HepG2 (cell line): ENCODE measurements around the gene CNTFR. TPM values are rescaled to one million over a fixed set of nuclear protein-coding genes. Genes with fewer than 3 reads are reported as not detected.

Experiments
- ATAC-seq: fragments of 200-7000 bp; cut with Tn5 transposase; 3 replicates; pipeline ENCODE4 v1.9.1; 2020; ENCODE audit warnings: mild to moderate bottlenecking, moderate library complexity
- BruUV-seq: library from RNA; stranded (reverse); fragments of 400-500 nt; replicated peaks from 2 replicates; lab custom pipeline; 2021; lab: Mats Ljungman, UMichigan
- CTCF ChIA-PET: fragments of 300-600 bp; formaldehyde crosslinking; extraction: SDS; loops from one replicate; lab custom pipeline; 2021; ENCODE audit warnings: low total read pairs, inconsistent platforms, low intra/inter-chr PET ratio; lab: Yijun Ruan, JAX
- POLR2A ChIA-PET: fragments of 350-600 bp; sonication (Branson Sonifier 250); formaldehyde crosslinking; loops from one replicate; lab custom pipeline; 2020; ENCODE audit warnings: antibody characterized with exemption, inconsistent platforms; lab: Yijun Ruan, JAX
- DNase-seq: peaks from one replicate; pipeline ENCODE4 v3.0.0-alpha.2; 2015; ENCODE audit warnings: low spot score
- FAIRE-seq: peaks from 3 replicates; lab custom pipeline; 2011; peaks lifted over from hg19 to GRCh38; lab: Jason Lieb, UNC
- H2AFZ ChIP-seq: one replicate; pipeline ENCODE4 v1.6.1; 2011; ENCODE audit warnings: low read length, inconsistent platforms
- H3K27ac ChIP-seq: fragments of 300-600 bp; 3 replicates; pipeline ENCODE4 v1.8.0; 2011; ENCODE audit warnings: mixed run types, mild to moderate bottlenecking, mixed read lengths, low read length, inconsistent platforms; ENCODE audit not compliant: insufficient read depth; ENCODE audit errors: extremely low read length
- H3K27me3 ChIP-seq, 2 experiments: fragments of 200-600 bp in 1 of 2; 2 replicates in 1 of 2; 3 replicates in 1 of 2; pipeline versions ENCODE4 v1.6.0 to v1.8.0; 2011; ENCODE audit warnings: low read length in 2 of 2, mild to moderate bottlenecking in 2 of 2, moderate library complexity in 2 of 2, inconsistent platforms in 1 of 2; ENCODE audit not compliant: insufficient read depth in 2 of 2, control insufficient read depth in 1 of 2
- H3K36me3 ChIP-seq, 2 experiments: fragments of 200-600 bp in 1 of 2; replicated peaks in 1 of 2; 2 replicates in 1 of 2; 3 replicates in 1 of 2; pipeline versions ENCODE4 v1.5.1 to v1.8.0; 2011; ENCODE audit warnings: low read length in 2 of 2, inconsistent platforms in 1 of 2; ENCODE audit not compliant: insufficient read depth in 2 of 2, control insufficient read depth in 1 of 2
- H3K4me1 ChIP-seq: 2 replicates; pipeline ENCODE4 v1.5.1; 2012; ENCODE audit warnings: low read length, inconsistent platforms; ENCODE audit not compliant: insufficient read depth
- H3K4me2 ChIP-seq: 2 replicates; pipeline ENCODE4 v1.6.0; 2011; ENCODE audit warnings: low read depth, low read length, inconsistent platforms
- H3K4me3 ChIP-seq, 3 experiments: fragments of 200-600 bp in 1 of 3; sonication (generic), shearing (Covaris generic) in 1 of 3; replicated peaks in 1 of 3; 2 replicates each; pipeline ENCODE4 v1.5.1; 2011 to 2016; ENCODE audit warnings: low read length in 3 of 3, inconsistent platforms in 2 of 3, low read depth in 2 of 3, mild to moderate bottlenecking in 2 of 3, control low read depth in 1 of 3, mixed read lengths in 1 of 3; ENCODE audit not compliant: insufficient read depth in 1 of 3
- H3K79me2 ChIP-seq: one replicate; pipeline ENCODE4 v1.6.1; 2011; ENCODE audit warnings: low read length, inconsistent platforms; ENCODE audit not compliant: insufficient read depth
- H3K9ac ChIP-seq: 2 replicates; pipeline ENCODE4 v1.6.0; 2011; ENCODE audit warnings: mild to moderate bottlenecking, low read depth, low read length, inconsistent platforms; ENCODE audit not compliant: insufficient read depth
- H3K9me3 ChIP-seq: 2 replicates; pipeline ENCODE4 v1.5.1; 2012; ENCODE audit warnings: mild to moderate bottlenecking, low read length
- H4K20me1 ChIP-seq: 2 replicates; pipeline ENCODE4 v1.6.0; 2011; ENCODE audit warnings: inconsistent platforms, mild to moderate bottlenecking, low read length, moderate library complexity; ENCODE audit not compliant: insufficient read depth
- ARNT2 ChIP-seq: sonication (generic); formaldehyde crosslinking; IDR thresholded peaks from 2 replicates; pipeline ENCODE4 v1.8.0; 2022; ENCODE audit warnings: mild to moderate bottlenecking, low read depth, missing genetic modification reagents, moderate library complexity
- BRCA1 ChIP-seq: sonication (generic); formaldehyde crosslinking; IDR thresholded peaks from 2 replicates; pipeline ENCODE4 v1.4.0; 2020; ENCODE audit warnings: missing genetic modification reagents
- DDIT3 ChIP-seq: sonication (generic); formaldehyde crosslinking; IDR thresholded peaks from 2 replicates; pipeline ENCODE4 v1.4.0; 2020; ENCODE audit warnings: mild to moderate bottlenecking, missing genetic modification reagents
- EED ChIP-seq: sonication (generic); formaldehyde crosslinking; IDR thresholded peaks from 2 replicates; pipeline ENCODE4 v1.5.0; 2020; ENCODE audit warnings: mild to moderate bottlenecking, missing genetic modification reagents
- HNRNPUL1 ChIP-seq: fragments of 200-400 bp; formaldehyde crosslinking; IDR thresholded peaks from 2 replicates; pipeline ENCODE4 v1.6.1; 2017; ENCODE audit warnings: low read depth, mild to moderate bottlenecking, low read length, moderate library complexity
- KAT7 ChIP-seq: IDR thresholded peaks from 2 replicates; pipeline ENCODE4 v1.6.1; 2018; ENCODE audit warnings: borderline replicate concordance, missing compliant biosample characterization
- NR2F6 ChIP-seq, 2 experiments: IDR thresholded peaks; 2 replicates each; pipeline ENCODE4 v1.6.1; 2016; ENCODE audit warnings: antibody characterized with exemption in 1 of 2, mild to moderate bottlenecking in 1 of 2
- RNF2 ChIP-seq: fragments of 450-650 bp; conservative IDR thresholded peaks from 2 replicates; pipeline ENCODE4 v1.6.1; 2016; ENCODE audit warnings: low read depth
- SNAPC2 ChIP-seq: sonication (generic); formaldehyde crosslinking; IDR thresholded peaks from 2 replicates; pipeline ENCODE4 v1.8.1; 2022; ENCODE audit warnings: mild to moderate bottlenecking, missing genetic modification reagents
- TBP ChIP-seq: sonication (generic); formaldehyde crosslinking; IDR thresholded peaks from 2 replicates; pipeline ENCODE4 v1.5.0; 2020; ENCODE audit warnings: missing genetic modification reagents
- TFDP2 ChIP-seq: sonication (generic); formaldehyde crosslinking; IDR thresholded peaks from 2 replicates; pipeline ENCODE4 v1.4.0; 2020; ENCODE audit warnings: missing genetic modification reagents
- ZNF333 ChIP-seq: sonication (generic); formaldehyde crosslinking; IDR thresholded peaks from 2 replicates; pipeline ENCODE4 v1.4.0; 2020; ENCODE audit warnings: mild to moderate bottlenecking, missing genetic modification reagents, borderline replicate concordance
- ZNF510 ChIP-seq: sonication (generic); formaldehyde crosslinking; IDR thresholded peaks from 2 replicates; pipeline ENCODE4 v1.4.0; 2020; ENCODE audit warnings: low read depth, mild to moderate bottlenecking, missing genetic modification reagents
- ZNF704 ChIP-seq: sonication (generic); formaldehyde crosslinking; IDR thresholded peaks from 2 replicates; pipeline ENCODE4 v1.8.1; 2023; ENCODE audit warnings: mild to moderate bottlenecking, inconsistent platforms, moderate library complexity, missing genetic modification reagents, borderline replicate concordance
- WGBS: methylation state at CpG from one replicate; pipeline ENCODE4 v1.1.6; 2017; ENCODE audit warnings: low lambda C conversion rate; 5-methylcytosine and 5-hydroxymethylcytosine counted together
- in situ Hi-C: cut with HindIII; loops from 2 replicates; pipeline ENCODE4 v1.10.0; 2017; ENCODE audit warnings: low pct_unique_long_range_greater_than_20kb; ENCODE audit not compliant: extremely low pct_ligation_motif_present
- intact Hi-C: fragments of 100-400 bp; cut with micrococcal nuclease; formaldehyde crosslinking; loops from one replicate; pipeline ENCODE4 v1.10.0; 2022; ENCODE audit not compliant: unreplicated experiment
- polyA plus RNA-seq, 8 experiments: library from polyadenylated mRNA; depleted of rRNA in 3 of 8; stranded (reverse) in 7 of 8; unstranded in 1 of 8; fragments of >200 nt; fragmentation: Illumina TruSeq in 4 of 8; extraction: Trizol in 4 of 8; gene quantifications; 2 replicates each; pipeline versions ENCODE4 v1.2.1 to v1.2.3, GENCODE V29; 2011 to 2016; ENCODE audit warnings: low read depth in 4 of 8, missing spikeins in 1 of 8, mixed read lengths in 1 of 8; ENCODE audit not compliant: insufficient read depth in 1 of 8
- total RNA-seq, 5 experiments: library from RNA; depleted of rRNA; stranded (reverse); fragments of >200 nt; fragmentation: Illumina TruSeq; extraction: Trizol; gene quantifications; 2 replicates each; pipeline ENCODE4 v1.2.3, GENCODE V29; 2016; ENCODE audit warnings: low read depth in 1 of 5

The CNTFR gene
- total and polyA plus RNA-seq, 2 of the 13 experiments (the other 11 are each of a cell fraction or from before 2014, with no cell fraction given): not detected

GRCh38 chr9:34584970-34585369 lies 4.6 kb downstream of the CNTFR start:
- BruUV-seq: no TSS peak
- no peak for ATAC-seq

More at GRCh38 chr9:34584970-34585369, 4.6 kb downstream of the CNTFR start:
- CTCF ChIA-PET: no interaction called here
- no peaks in the 10 kb centered on the region for H3K4me1 ChIP-seq
- no peak overlapping the region for H2AFZ ChIP-seq
- in situ Hi-C loops (no loop called here), intact Hi-C loops (no loop called here)
- FAIRE-seq (no peak), DNase-seq (no peak)
- 4% methylated on average over 3 of the region's 5 CpGs for WGBS
- peaks cover 12 to 82% of the 10 kb centered on the region in 2 experiments for H3K27me3 ChIP-seq
- no peaks in the 10 kb centered on the region for H3K9me3 ChIP-seq
- H3K9ac ChIP-seq: no peak overlapping the region
- H4K20me1 ChIP-seq: no peaks in the 10 kb centered on the region
- no peak overlapping the region for H3K27ac ChIP-seq
- POLR2A ChIA-PET: no interaction called here
- TF ChIP-seq SNAPC2: no peak
- no peak for TF ChIP-seq HNRNPUL1
- TF ChIP-seq RNF2: no peak
- no peak for TF ChIP-seq ZNF333 (CRISPR knock-in tag)
- no peak for TF ChIP-seq ZNF704 (CRISPR knock-in tag)
- no peak for TF ChIP-seq TFDP2
- no peak for TF ChIP-seq NR2F6 (IDR thresholded peaks at IDR 0.05)
- no peak for TF ChIP-seq NR2F6 (CRISPR knock-in tag; IDR thresholded peaks at IDR 0.05)
- TF ChIP-seq KAT7 (CRISPR knock-in tag): no peak
- no peak for TF ChIP-seq ZNF510 (CRISPR knock-in tag)
- no peak for TF ChIP-seq ARNT2 (CRISPR knock-in tag)
- TF ChIP-seq EED (CRISPR knock-in tag): no peak
- TF ChIP-seq DDIT3: no peak
- TF ChIP-seq BRCA1: no peak
- TF ChIP-seq TBP (CRISPR knock-in tag): no peak
- H3K4me2 ChIP-seq: no peak overlapping the region
- H3K79me2 ChIP-seq: no peaks in the 10 kb centered on the region
- H3K4me3 ChIP-seq: no peak overlapping the region
- H3K36me3 ChIP-seq: no peaks in the 10 kb centered on the region
